Trophoblast cell (in vitro differentiated cells and primary cell): ENCODE results near the gene PDLIM3.
A peak's percentile ranks its signal among the peaks of the same experiment; 100 is the strongest.

Experiments used
- DNase-seq, 2 donors: peaks; one replicate each; pipeline ENCODE4 v3.0.0-alpha.2; 2016
- H2AFZ ChIP-seq: 2 replicates; pipeline ENCODE4 v1.6.1; 2013; ENCODE audit warnings: low read length, moderate library complexity, mild to moderate bottlenecking; ENCODE audit not compliant: insufficient read depth, poor library complexity
- H2AK5ac ChIP-seq: 2 replicates; pipeline ENCODE4 v1.6.1; 2013; ENCODE audit warnings: mild to moderate bottlenecking, low read length
- H2BK120ac ChIP-seq: 2 replicates; pipeline ENCODE4 v1.6.1; 2013; ENCODE audit warnings: low read length, mild to moderate bottlenecking, moderate library complexity; ENCODE audit not compliant: insufficient read depth, poor library complexity
- H2BK12ac ChIP-seq: 2 replicates; pipeline ENCODE4 v1.6.1; 2013; ENCODE audit warnings: mild to moderate bottlenecking, low read length, moderate library complexity
- H2BK5ac ChIP-seq: 2 replicates; pipeline ENCODE4 v1.6.1; 2013; ENCODE audit warnings: low read length, low read depth, moderate library complexity, mild to moderate bottlenecking; ENCODE audit not compliant: poor library complexity
- H3K14ac ChIP-seq: 2 replicates; pipeline ENCODE4 v1.6.1; 2013; ENCODE audit warnings: mild to moderate bottlenecking, low read length
- H3K18ac ChIP-seq: 2 replicates; pipeline ENCODE4 v1.6.1; 2013; ENCODE audit warnings: mild to moderate bottlenecking, low read length
- H3K23ac ChIP-seq: 2 replicates; pipeline ENCODE4 v1.6.1; 2013; ENCODE audit warnings: low read length
- H3K27ac ChIP-seq: 2 replicates; pipeline ENCODE4 v1.5.1; 2013; ENCODE audit warnings: low read depth, mild to moderate bottlenecking, inconsistent platforms, low read length, moderate library complexity
- H3K27me3 ChIP-seq: 2 replicates; pipeline ENCODE4 v1.6.1; 2013; ENCODE audit warnings: inconsistent platforms, mild to moderate bottlenecking, low read length, moderate library complexity; ENCODE audit not compliant: insufficient read depth
- H3K36me3 ChIP-seq, 2 experiments: 1 replicate in 1 of 2; 2 replicates in 1 of 2; pipeline ENCODE4 v1.6.1; 2013; ENCODE audit warnings: low read length in 2 of 2, mild to moderate bottlenecking in 2 of 2, moderate library complexity in 1 of 2; ENCODE audit not compliant: insufficient read depth in 2 of 2, control insufficient read depth in 1 of 2
- H3K4ac ChIP-seq: 2 replicates; pipeline ENCODE4 v1.6.1; 2013; ENCODE audit warnings: low read depth, mild to moderate bottlenecking, low read length, moderate library complexity
- H3K4me1 ChIP-seq, 2 experiments: 1 replicate in 1 of 2; 2 replicates in 1 of 2; pipeline ENCODE4 v1.6.1; 2013; ENCODE audit warnings: low read length in 2 of 2, mild to moderate bottlenecking in 2 of 2, moderate library complexity in 1 of 2; ENCODE audit not compliant: insufficient read depth in 2 of 2, control insufficient read depth in 1 of 2
- H3K4me2 ChIP-seq: 2 replicates; pipeline ENCODE4 v1.6.1; 2013; ENCODE audit warnings: inconsistent platforms, mild to moderate bottlenecking, low read length, moderate library complexity
- H3K4me3 ChIP-seq: 2 replicates; pipeline ENCODE4 v1.5.1; 2013; ENCODE audit warnings: mild to moderate bottlenecking, low read depth, low read length, inconsistent platforms
- H3K79me1 ChIP-seq: one replicate; pipeline ENCODE4 v1.6.1; 2013; ENCODE audit warnings: low read length
- H3K79me2 ChIP-seq: 2 replicates; pipeline ENCODE4 v1.6.1; 2013; ENCODE audit warnings: low read length, mild to moderate bottlenecking; ENCODE audit not compliant: control insufficient read depth, insufficient read depth, poor library complexity
- H3K9ac ChIP-seq: 2 replicates; pipeline ENCODE4 v1.6.1; 2013; ENCODE audit warnings: mild to moderate bottlenecking, low read length
- H3K9me3 ChIP-seq: 2 replicates; pipeline ENCODE4 v1.6.1; 2013; ENCODE audit warnings: low read depth, mild to moderate bottlenecking, control low read depth, inconsistent platforms, low read length; ENCODE audit not compliant: insufficient read depth
- H4K12ac ChIP-seq: 2 replicates; pipeline ENCODE4 v1.6.1; 2013; ENCODE audit warnings: low read depth, mild to moderate bottlenecking, low read length, moderate library complexity
- H4K8ac ChIP-seq: 2 replicates; pipeline ENCODE4 v1.6.1; 2013; ENCODE audit warnings: low read depth, mild to moderate bottlenecking, low read length, moderate library complexity
- H4K91ac ChIP-seq: one replicate; pipeline ENCODE4 v1.6.1; 2013; ENCODE audit warnings: low read depth, mild to moderate bottlenecking, low read length, moderate library complexity
- WGBS: extraction: QIAGEN DNeasy Blood & Tissue Kit; methylation state at CpG from one replicate; pipeline ENCODE4 v1.1.7; 2013; ENCODE audit warnings: missing lambda C conversion rate; ENCODE audit not compliant: insufficient read length, insufficient coverage; ENCODE audit errors: extremely low coverage; 5-methylcytosine and 5-hydroxymethylcytosine counted together

The PDLIM3 gene

GRCh38 chr4:185538806-185539205 lies 3.5 kb upstream of the PDLIM3 start:
- Histone ChIP-seq H3K4me1 (no peaks in the 10 kb centered on the region), H4K91ac (no peak overlapping the region), H2BK120ac (no peak overlapping the region), H4K12ac (no peak overlapping the region), H3K4me2 (no peak overlapping the region), H3K79me2 (no peaks in the 10 kb centered on the region), H3K36me3 (no peaks in the 10 kb centered on the region), H3K4me3 (no peak overlapping the region), H2BK5ac (no peak overlapping the region), H3K14ac (no peak overlapping the region), H2BK12ac (no peak overlapping the region), H3K23ac (no peak overlapping the region), H3K79me1 (no peaks in the 10 kb centered on the region), H3K4ac (no peak overlapping the region), H3K27ac (no peak overlapping the region), H2AK5ac (no peak overlapping the region), H2AFZ (no peak overlapping the region), H3K9me3 (peaks cover 2% of the 10 kb centered on the region), H4K8ac (no peak overlapping the region), H3K27me3 (peaks cover 9% of the 10 kb centered on the region), H3K9ac (no peak overlapping the region), H3K18ac (no peak overlapping the region)
- no CpG with 5 or more reads among the region's 1 CpG for WGBS
- no peak for DNase-seq

GRCh38 chr4:185536411-185536709 lies 1.1 kb upstream of the PDLIM3 start:
- H2AK5ac ChIP-seq = no peak overlapping the region
- no peak overlapping the region for H3K23ac ChIP-seq
- no CpG with 5 or more reads among the region's 4 CpGs for WGBS
- no peaks in the 10 kb centered on the region for H3K36me3 ChIP-seq
- no peak overlapping the region for H2BK120ac ChIP-seq
- no peak overlapping the region for H4K91ac ChIP-seq
- H2BK12ac ChIP-seq = no peak overlapping the region
- peak in 1 of 2 donors; percentile 8 for DNase-seq
- no peak overlapping the region for H3K4me2 ChIP-seq
- no peaks in the 10 kb centered on the region for H3K4me1 ChIP-seq
- no peak overlapping the region for H3K9ac ChIP-seq
- no peak overlapping the region for H3K4ac ChIP-seq
- H3K79me2 ChIP-seq = no peaks in the 10 kb centered on the region
- H4K8ac ChIP-seq = no peak overlapping the region
- no peaks in the 10 kb centered on the region for H3K79me1 ChIP-seq
- H3K14ac ChIP-seq = no peak overlapping the region
- H3K27ac ChIP-seq = no peak overlapping the region
- no peak overlapping the region for H3K4me3 ChIP-seq
- peaks cover 2% of the 10 kb centered on the region for H3K9me3 ChIP-seq
- H2BK5ac ChIP-seq = no peak overlapping the region
- H3K18ac ChIP-seq = no peak overlapping the region
- peaks cover 9% of the 10 kb centered on the region for H3K27me3 ChIP-seq
- no peak overlapping the region for H4K12ac ChIP-seq
- no peak overlapping the region for H2AFZ ChIP-seq

GRCh38 chr4:185535612-185536410 lies 504 bp upstream of the PDLIM3 start:
- Histone ChIP-seq H3K79me1 (no peaks in the 10 kb centered on the region), H2AK5ac (no peak overlapping the region), H2BK5ac (no peak overlapping the region), H2BK120ac (no peak overlapping the region), H3K4ac (no peak overlapping the region), H4K8ac (no peak overlapping the region), H3K9me3 (peaks cover 2% of the 10 kb centered on the region), H3K27ac (no peak overlapping the region), H2BK12ac (no peak overlapping the region), H3K4me1 (no peaks in the 10 kb centered on the region), H3K36me3 (no peaks in the 10 kb centered on the region), H3K4me3 (peak overlapping the region; percentile 56), H3K27me3 (peaks cover 9% of the 10 kb centered on the region), H3K18ac (no peak overlapping the region), H3K14ac (no peak overlapping the region), H3K4me2 (peak overlapping the region; percentile 93), H2AFZ (no peak overlapping the region), H3K79me2 (no peaks in the 10 kb centered on the region), H4K91ac (no peak overlapping the region), H3K9ac (no peak overlapping the region), H3K23ac (no peak overlapping the region), H4K12ac (no peak overlapping the region)
- DNase-seq = no peak
- no CpG with 5 or more reads among the region's 32 CpGs for WGBS

GRCh38 chr4:185534511-185534865 lies 819 bp downstream of the PDLIM3 start:
- Histone ChIP-seq H3K79me2 (no peaks in the 10 kb centered on the region), H3K4me1 (no peaks in the 10 kb centered on the region), H2AK5ac (no peak overlapping the region), H3K4me3 (peak overlapping the region; percentile 74), H3K14ac (no peak overlapping the region), H3K27me3 (peaks cover 9% of the 10 kb centered on the region), H3K9ac (no peak overlapping the region), H2BK5ac (no peak overlapping the region), H3K23ac (no peak overlapping the region), H3K18ac (no peak overlapping the region), H3K79me1 (no peaks in the 10 kb centered on the region), H2BK120ac (no peak overlapping the region), H3K4me2 (peak overlapping the region; percentile 93), H4K12ac (no peak overlapping the region), H4K8ac (no peak overlapping the region), H3K27ac (no peak overlapping the region), H3K36me3 (no peaks in the 10 kb centered on the region), H2BK12ac (no peak overlapping the region), H4K91ac (no peak overlapping the region), H2AFZ (no peak overlapping the region), H3K4ac (no peak overlapping the region), H3K9me3 (peaks cover 2% of the 10 kb centered on the region)
- DNase-seq = peak in 1 of 2 donors; percentile 34
- WGBS = no CpG with 5 or more reads among the region's 10 CpGs
